NT2/D1 (cell line): Measurements from ENCODE around the gene PRXL2A.

Experiments used
- SUZ12 ChIP-seq: IDR thresholded peaks from 2 replicates; pipeline ENCODE4 v1.6.1; 2011; ENCODE audit not compliant: insufficient read length, insufficient read depth; ENCODE audit errors: extremely low read depth
- YY1 ChIP-seq: IDR thresholded peaks from 2 replicates; pipeline ENCODE4 v1.6.1; 2011; ENCODE audit not compliant: insufficient read length, insufficient read depth
- ZNF274 ChIP-seq: IDR thresholded peaks from 2 replicates; pipeline ENCODE4 v1.6.1; 2011; ENCODE audit warnings: mild to moderate bottlenecking, low read depth, low read length

GRCh38 chr10:80461208-80462183 lies 53.1 kb downstream of the PRXL2A start:
- TF ChIP-seq SUZ12 (no peak), ZNF274 (no peak), YY1 (no peak)
